OCI-LY1 (cell line): ENCODE results near the gene TUBA4B.

Experiments
- H2AFZ ChIP-seq: fragments of 200-600 bp; sonication (generic), shearing (Covaris generic); 2 replicates; pipeline ENCODE4 v1.6.0; 2014; ENCODE audit warnings: antibody characterized with exemption, mild to moderate bottlenecking, low read length
- H3F3A ChIP-seq: fragments of 200-600 bp; sonication (generic), shearing (Covaris generic); 2 replicates; pipeline ENCODE4 v1.6.0; 2014; ENCODE audit warnings: mild to moderate bottlenecking, antibody characterized with exemption, low read length, moderate library complexity; ENCODE audit not compliant: insufficient read depth
- H3K27ac ChIP-seq: fragments of 200-600 bp; sonication (generic); 2 replicates; pipeline ENCODE4 v1.5.1; 2014; ENCODE audit warnings: low read length, mixed run types, mild to moderate bottlenecking, low read depth; ENCODE audit not compliant: poor library complexity, severe bottlenecking
- H3K27me3 ChIP-seq: fragments of 200-600 bp; sonication (generic); 2 replicates; pipeline ENCODE4 v1.6.0; 2014; ENCODE audit warnings: antibody characterized with exemption, mild to moderate bottlenecking, low read length, moderate library complexity; ENCODE audit not compliant: insufficient read depth
- H3K36me3 ChIP-seq: fragments of 200-600 bp; sonication (generic); 2 replicates; pipeline ENCODE4 v1.6.1; 2014; ENCODE audit warnings: mild to moderate bottlenecking, antibody characterized with exemption, low read length, moderate library complexity, mixed read lengths; ENCODE audit not compliant: insufficient read depth
- H3K4me1 ChIP-seq: fragments of 200-600 bp; sonication (generic); 2 replicates; pipeline ENCODE4 v1.5.1; 2014; ENCODE audit warnings: mild to moderate bottlenecking, low read length, moderate library complexity; ENCODE audit not compliant: insufficient read depth, severe bottlenecking
- H3K4me2 ChIP-seq: fragments of 200-600 bp; sonication (generic), shearing (Covaris generic); 2 replicates; pipeline ENCODE4 v1.6.1; 2014; ENCODE audit warnings: low read length
- H3K4me3 ChIP-seq: fragments of 200-600 bp; sonication (generic); 2 replicates; pipeline ENCODE4 v1.5.1; 2014; ENCODE audit warnings: low read length, low read depth, mild to moderate bottlenecking, mixed read lengths; ENCODE audit not compliant: poor library complexity, severe bottlenecking
- H3K79me2 ChIP-seq: fragments of 200-600 bp; shearing (Covaris generic); 2 replicates; pipeline ENCODE4 v1.6.1; 2016; ENCODE audit warnings: mixed run types, low read length, mixed read lengths; ENCODE audit not compliant: insufficient read depth
- H3K9ac ChIP-seq: fragments of 200-600 bp; sonication (generic), shearing (Covaris generic); 2 replicates; pipeline ENCODE4 v1.6.1; 2014; ENCODE audit warnings: mild to moderate bottlenecking, low read length, mixed read lengths
- H3K9me2 ChIP-seq: fragments of 200-600 bp; sonication (generic), shearing (Covaris generic); 2 replicates; pipeline ENCODE4 v1.6.1; 2014; ENCODE audit warnings: low read depth, mild to moderate bottlenecking, low read length, mixed read lengths
- H3K9me3 ChIP-seq: fragments of 200-600 bp; shearing (Covaris generic); 2 replicates; pipeline ENCODE4 v1.6.1; 2014; ENCODE audit warnings: low read length, mixed read lengths
- H4K20me1 ChIP-seq: fragments of 200-600 bp; sonication (generic), shearing (Covaris generic); 2 replicates; pipeline ENCODE4 v1.6.0; 2016; ENCODE audit warnings: mild to moderate bottlenecking, low read length; ENCODE audit not compliant: insufficient read depth
- EZH2 ChIP-seq: fragments of 200-600 bp; sonication (generic), shearing (Covaris generic); IDR thresholded peaks from 2 replicates; pipeline ENCODE4 v1.8.0; 2017; ENCODE audit warnings: borderline replicate concordance, mixed run types, mild to moderate bottlenecking, antibody characterized with exemption, low read length, moderate library complexity, mixed read lengths
- TF ChIP-seq, protein P1 (sequence below): fragments of 200-600 bp; sonication (generic), shearing (Covaris generic); IDR thresholded peaks from 2 replicates; pipeline ENCODE4 v1.5.1; 2017; ENCODE audit warnings: mild to moderate bottlenecking, antibody characterized with exemption, low read length, moderate library complexity, mixed read lengths

Gene TUBA4B

GRCh38 chr2:219207884-219208740 lies 44.9 kb upstream of the TUBA4B start:
- Histone ChIP-seq H3F3A (0 out of 2 replicates have a peak, but pooled peaks cover 3% of the 10 kb centered on the region), H3K4me1 (peaks cover 21% of the 10 kb centered on the region), H3K4me3 (peak overlapping the region; percentile 70), H3K9me3 (peaks cover 6% of the 10 kb centered on the region; the same call in 1 of the 2 replicates), H3K27ac (peak overlapping the region; percentile 55), H3K9me2 (no peaks in the 10 kb centered on the region), H3K27me3 (no peaks in the 10 kb centered on the region), H3K36me3 (peaks cover 51% of the 10 kb centered on the region), H2AFZ (no peak overlapping the region), H4K20me1 (no peaks in the 10 kb centered on the region), H3K79me2 (no peaks in the 10 kb centered on the region), H3K9ac (peak overlapping the region; percentile 82), H3K4me2 (peak overlapping the region; percentile 86)
- no peak for TF ChIP-seq EZH2
- TF ChIP-seq, protein P1, sequence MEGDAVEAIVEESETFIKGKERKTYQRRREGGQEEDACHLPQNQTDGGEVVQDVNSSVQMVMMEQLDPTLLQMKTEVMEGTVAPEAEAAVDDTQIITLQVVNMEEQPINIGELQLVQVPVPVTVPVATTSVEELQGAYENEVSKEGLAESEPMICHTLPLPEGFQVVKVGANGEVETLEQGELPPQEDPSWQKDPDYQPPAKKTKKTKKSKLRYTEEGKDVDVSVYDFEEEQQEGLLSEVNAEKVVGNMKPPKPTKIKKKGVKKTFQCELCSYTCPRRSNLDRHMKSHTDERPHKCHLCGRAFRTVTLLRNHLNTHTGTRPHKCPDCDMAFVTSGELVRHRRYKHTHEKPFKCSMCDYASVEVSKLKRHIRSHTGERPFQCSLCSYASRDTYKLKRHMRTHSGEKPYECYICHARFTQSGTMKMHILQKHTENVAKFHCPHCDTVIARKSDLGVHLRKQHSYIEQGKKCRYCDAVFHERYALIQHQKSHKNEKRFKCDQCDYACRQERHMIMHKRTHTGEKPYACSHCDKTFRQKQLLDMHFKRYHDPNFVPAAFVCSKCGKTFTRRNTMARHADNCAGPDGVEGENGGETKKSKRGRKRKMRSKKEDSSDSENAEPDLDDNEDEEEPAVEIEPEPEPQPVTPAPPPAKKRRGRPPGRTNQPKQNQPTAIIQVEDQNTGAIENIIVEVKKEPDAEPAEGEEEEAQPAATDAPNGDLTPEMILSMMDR, result no peak

GRCh38 chr2:219209236-219210195 lies 43.5 kb upstream of the TUBA4B start:
- Histone ChIP-seq H3K27me3 (no peaks in the 10 kb centered on the region), H4K20me1 (no peaks in the 10 kb centered on the region), H3K4me1 (peaks cover 21% of the 10 kb centered on the region), H3K9me3 (peaks cover 6% of the 10 kb centered on the region; the same call in 1 of the 2 replicates), H3K4me3 (no peak overlapping the region), H2AFZ (no peak overlapping the region), H3K9me2 (no peaks in the 10 kb centered on the region), H3K9ac (no peak overlapping the region; the same call in 1 of the 2 replicates), H3F3A (0 out of 2 replicates have a peak, but pooled peaks cover 3% of the 10 kb centered on the region), H3K79me2 (no peaks in the 10 kb centered on the region), H3K36me3 (peaks cover 65% of the 10 kb centered on the region), H3K4me2 (no peak overlapping the region), H3K27ac (no peak overlapping the region)
- TF ChIP-seq EZH2, result no peak
- TF ChIP-seq, protein P1, result no peak

DNA sequence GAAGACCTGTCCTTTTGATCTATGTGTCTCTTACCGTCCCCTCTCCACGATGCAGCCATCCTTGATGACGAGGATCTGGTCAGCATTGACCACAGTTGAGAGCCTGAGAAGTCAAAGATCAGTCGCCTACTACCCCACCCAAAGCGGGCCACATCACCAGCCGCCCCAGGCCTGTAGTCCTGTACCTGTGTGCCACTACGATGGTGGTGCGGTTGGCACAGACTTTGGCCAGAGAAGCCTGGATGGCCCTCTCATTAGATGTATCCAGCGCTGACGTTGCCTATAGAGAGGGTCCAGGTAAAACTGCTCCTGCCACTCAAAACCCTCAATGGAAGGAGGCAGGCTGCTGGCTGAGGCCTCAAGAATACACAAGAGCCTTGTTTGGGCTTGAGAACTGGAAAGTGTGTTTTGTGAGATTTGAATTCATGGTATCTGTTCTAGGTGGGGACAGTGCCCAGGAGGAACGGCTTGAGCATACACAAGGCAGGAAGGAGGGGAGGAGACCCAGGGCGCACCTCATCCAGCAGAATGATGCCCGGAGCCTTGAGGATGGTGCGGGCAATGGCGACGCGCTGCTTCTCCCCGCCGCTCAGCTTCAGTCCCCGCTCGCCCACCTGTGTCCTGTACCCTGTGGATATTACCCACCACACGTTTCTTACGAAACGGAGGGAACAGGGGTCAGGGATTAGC lies 42.7 kb upstream of the TUBA4B start:
- no peak for TF ChIP-seq EZH2
- TF ChIP-seq, protein P1, result no peak
- H3K79me2 ChIP-seq, result no peaks in the 10 kb centered on the region
- no peaks in the 10 kb centered on the region for H3K27me3 ChIP-seq
- H3K4me1 ChIP-seq, result peaks cover 21% of the 10 kb centered on the region
- no peak overlapping the region for H3K4me3 ChIP-seq
- H3K9ac ChIP-seq, result no peak overlapping the region
- peaks cover 73% of the 10 kb centered on the region for H3K36me3 ChIP-seq
- H3F3A ChIP-seq, result 0 out of 2 replicates have a peak, but pooled peaks cover 3% of the 10 kb centered on the region
- no peaks in the 10 kb centered on the region for H4K20me1 ChIP-seq
- no peak overlapping the region for H3K4me2 ChIP-seq
- no peak overlapping the region for H2AFZ ChIP-seq
- H3K9me3 ChIP-seq, result no peaks in the 10 kb centered on the region
- H3K27ac ChIP-seq, result no peak overlapping the region
- no peaks in the 10 kb centered on the region for H3K9me2 ChIP-seq
